Liver (tissue), 9 donors: ENCODE measurements around the gene GALR2. TPM values are rescaled to one million over a fixed set of nuclear protein-coding genes. Genes with fewer than 3 reads are reported as not detected.

Source experiments
- DNase-seq: peaks from one replicate; pipeline ENCODE4 v3.0.0-alpha.2; 2017; ENCODE audit warnings: low spot score
- H3K27ac ChIP-seq, 2 donors: one replicate each; pipeline ENCODE4 v1.7.0; 2013; ENCODE audit warnings: inconsistent platforms in 2 of 2, low read length in 2 of 2, control low read depth in 1 of 2, low read depth in 1 of 2, mild to moderate bottlenecking in 1 of 2
- H3K27me3 ChIP-seq, 4 donors: one replicate each; pipeline versions ENCODE4 v1.6.1 to v1.7.0; 2013; ENCODE audit warnings: low read length in 3 of 4, inconsistent platforms in 1 of 4, mild to moderate bottlenecking in 1 of 4, moderate library complexity in 1 of 4; ENCODE audit not compliant: control insufficient read depth in 4 of 4, insufficient read depth in 4 of 4
- H3K36me3 ChIP-seq, 4 donors: one replicate each; pipeline versions ENCODE4 v1.6.1 to v1.7.0; 2013; ENCODE audit warnings: low read length in 3 of 4, mild to moderate bottlenecking in 3 of 4, low read depth in 1 of 4, moderate library complexity in 1 of 4; ENCODE audit not compliant: control insufficient read depth in 4 of 4, insufficient read depth in 3 of 4
- H3K4me1 ChIP-seq, 4 donors: one replicate each; pipeline versions ENCODE4 v1.6.1 to v1.7.0; 2013; ENCODE audit warnings: low read length in 3 of 4, mild to moderate bottlenecking in 3 of 4, moderate library complexity in 1 of 4; ENCODE audit not compliant: control insufficient read depth in 4 of 4, insufficient read depth in 4 of 4
- H3K4me3 ChIP-seq, 3 donors: one replicate each; pipeline versions ENCODE4 v1.6.1 to v1.7.0; 2013; ENCODE audit warnings: low read length in 3 of 3, control low read depth in 1 of 3, low read depth in 1 of 3, mild to moderate bottlenecking in 1 of 3
- H3K9ac ChIP-seq, 2 donors: one replicate each; pipeline ENCODE4 v1.7.0; 2013; ENCODE audit warnings: low read length in 2 of 2, mild to moderate bottlenecking in 2 of 2, moderate library complexity in 2 of 2, control low read depth in 1 of 2, low read depth in 1 of 2
- H3K9me3 ChIP-seq, 4 donors: one replicate each; pipeline versions ENCODE4 v1.6.1 to v1.7.0; 2013; ENCODE audit warnings: low read length in 3 of 4; ENCODE audit not compliant: control insufficient read depth in 4 of 4
- EGR1 ChIP-seq, 2 donors: IDR thresholded peaks; 2 replicates each; pipeline ENCODE4 v1.6.1; 2016 to 2018; ENCODE audit warnings: antibody characterized with exemption in 2 of 2, low read depth in 2 of 2
- FOXA1 ChIP-seq: IDR thresholded peaks from 2 replicates; pipeline ENCODE4 v1.6.1; 2016; ENCODE audit warnings: antibody characterized with exemption
- GABPA ChIP-seq, 2 donors: IDR thresholded peaks in 1 of 2; conservative IDR thresholded peaks in 1 of 2; 2 replicates each; pipeline ENCODE4 v1.6.1; 2016; ENCODE audit warnings: antibody characterized with exemption in 2 of 2, mild to moderate bottlenecking in 1 of 2, moderate library complexity in 1 of 2
- HNF4G ChIP-seq: IDR thresholded peaks from 2 replicates; pipeline ENCODE4 v1.6.1; 2016; ENCODE audit warnings: antibody characterized with exemption
- JUND ChIP-seq, 2 donors: IDR thresholded peaks; 2 replicates each; pipeline ENCODE4 v1.6.1; 2016; ENCODE audit warnings: antibody characterized with exemption in 2 of 2
- NR2F2 ChIP-seq: IDR thresholded peaks from 2 replicates; pipeline ENCODE4 v1.6.1; 2016; ENCODE audit warnings: antibody characterized with exemption
- RAD21 ChIP-seq, 2 donors: IDR thresholded peaks; 2 replicates each; pipeline ENCODE4 v1.6.1; 2016; ENCODE audit warnings: antibody characterized with exemption in 2 of 2, mild to moderate bottlenecking in 2 of 2
- RXRA ChIP-seq, 2 donors: IDR thresholded peaks; 2 replicates each; pipeline ENCODE4 v1.6.1; 2017 to 2018; ENCODE audit warnings: antibody characterized with exemption in 2 of 2, mild to moderate bottlenecking in 1 of 2
- TAF1 ChIP-seq: conservative IDR thresholded peaks from 2 replicates; pipeline ENCODE4 v1.6.1; 2016; ENCODE audit warnings: antibody characterized with exemption, mild to moderate bottlenecking
- YY1 ChIP-seq: IDR thresholded peaks from 2 replicates; pipeline ENCODE4 v1.6.1; 2016; ENCODE audit warnings: antibody characterized with exemption, mild to moderate bottlenecking
- WGBS: extraction: QIAGEN DNeasy Blood & Tissue Kit; methylation state at CpG from one replicate; pipeline ENCODE4 v1.1.7; 2013; 5-methylcytosine and 5-hydroxymethylcytosine counted together
- polyA plus RNA-seq, 2 donors: library from polyadenylated mRNA; stranded (reverse) in 1 of 2; unstranded in 1 of 2; fragments of 200-250 nt in 1 of 2; fragments of >200 nt in 1 of 2; fragmentation: Nextera tagmentation in 1 of 2; extraction: Ambion mirVana in 1 of 2; gene quantifications; one replicate each; pipeline versions ENCODE4 v1.2.1 to v1.2.3, GENCODE V29; 2013 to 2015
- total RNA-seq, 2 donors: library from RNA; depleted of rRNA; stranded (reverse); fragments of >200 nt; gene quantifications; one replicate each; pipeline ENCODE4 v1.2.3, GENCODE V29; 2014
- TF ChIP-seq, protein P1 (sequence below): IDR thresholded peaks from 2 replicates; pipeline ENCODE4 v1.6.1; 2016; ENCODE audit warnings: antibody characterized with exemption
- TF ChIP-seq, protein P2 (sequence below): IDR thresholded peaks from 2 replicates; pipeline ENCODE4 v1.6.1; 2016; ENCODE audit warnings: antibody characterized with exemption
- TF ChIP-seq, protein P3 (sequence below): fragments of 150-350 bp; IDR thresholded peaks from 2 replicates; pipeline ENCODE4 v1.5.1; 2017; ENCODE audit warnings: improper control_type of control experiment, low read depth, low read length; ENCODE audit not compliant: missing input control
- TF ChIP-seq, protein P4 (sequence below): IDR thresholded peaks from 2 replicates; pipeline ENCODE4 v1.6.1; 2016; ENCODE audit warnings: antibody characterized with exemption, mild to moderate bottlenecking
- TF ChIP-seq, protein P5 (sequence below): IDR thresholded peaks from 2 replicates; pipeline ENCODE4 v1.6.1; 2016; ENCODE audit warnings: antibody characterized with exemption
- donor health status: healthy.
- donor health status: healthy.
- donor health status: healthy.
- donor health status: healthy.
- donor health status: healthy.

The GALR2 gene
- total and polyA plus RNA-seq, 4 donors: 0.08 to 0.22 (median 0.14) TPM; not detected in 1

DNA sequence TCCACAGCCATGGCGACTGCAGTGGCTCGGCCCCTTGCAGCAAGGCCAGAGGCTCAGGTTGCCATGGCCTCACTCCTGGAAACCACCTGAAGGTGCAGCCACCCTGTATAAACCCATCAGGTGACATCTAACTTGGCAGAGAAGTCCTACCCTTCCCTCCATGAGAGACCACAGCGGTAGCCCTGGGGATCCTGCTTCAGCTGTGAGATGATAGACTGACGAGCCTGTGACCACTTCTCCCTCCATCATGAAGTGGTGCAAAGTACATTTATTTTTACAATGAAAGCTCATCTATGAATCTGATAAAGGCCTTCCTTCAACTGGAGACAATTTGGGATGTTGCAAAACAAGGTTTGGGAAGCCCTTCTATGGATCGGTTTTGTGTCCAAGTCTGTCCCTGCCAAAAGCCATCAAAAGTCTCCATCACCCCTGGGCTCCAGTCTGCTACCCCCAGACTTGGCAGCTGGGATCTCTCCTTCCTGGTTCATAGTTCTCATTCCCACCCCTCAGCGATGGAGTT is 6.2 kb downstream of the GALR2 start:
- peaks cover 0 to 13% (median 6%) of the 10 kb centered on the region in 4 donors for H3K4me1 ChIP-seq
- peaks cover 0 to 12% (median 5%) of the 10 kb centered on the region in 4 donors for H3K27me3 ChIP-seq
- TF ChIP-seq, protein P1, sequence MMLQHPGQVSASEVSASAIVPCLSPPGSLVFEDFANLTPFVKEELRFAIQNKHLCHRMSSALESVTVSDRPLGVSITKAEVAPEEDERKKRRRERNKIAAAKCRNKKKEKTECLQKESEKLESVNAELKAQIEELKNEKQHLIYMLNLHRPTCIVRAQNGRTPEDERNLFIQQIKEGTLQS: no peak
- TF ChIP-seq, protein P2, sequence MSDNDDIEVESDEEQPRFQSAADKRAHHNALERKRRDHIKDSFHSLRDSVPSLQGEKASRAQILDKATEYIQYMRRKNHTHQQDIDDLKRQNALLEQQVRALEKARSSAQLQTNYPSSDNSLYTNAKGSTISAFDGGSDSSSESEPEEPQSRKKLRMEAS: no peak
- TF ChIP-seq YY1: no peak
- no peak for TF ChIP-seq HNF4G
- WGBS: 47% methylated on average over 6 of the region's 6 CpGs
- H3K36me3 ChIP-seq: peaks cover 7 to 29% (median 22%) of the 10 kb centered on the region in 4 donors
- no peaks in the 10 kb centered on the region for H3K9me3 ChIP-seq
- H3K27ac ChIP-seq: no peak overlapping the region
- H3K9ac ChIP-seq: no peak overlapping the region
- H3K4me3 ChIP-seq: no peak overlapping the region
- DNase-seq: no peak

DNA sequence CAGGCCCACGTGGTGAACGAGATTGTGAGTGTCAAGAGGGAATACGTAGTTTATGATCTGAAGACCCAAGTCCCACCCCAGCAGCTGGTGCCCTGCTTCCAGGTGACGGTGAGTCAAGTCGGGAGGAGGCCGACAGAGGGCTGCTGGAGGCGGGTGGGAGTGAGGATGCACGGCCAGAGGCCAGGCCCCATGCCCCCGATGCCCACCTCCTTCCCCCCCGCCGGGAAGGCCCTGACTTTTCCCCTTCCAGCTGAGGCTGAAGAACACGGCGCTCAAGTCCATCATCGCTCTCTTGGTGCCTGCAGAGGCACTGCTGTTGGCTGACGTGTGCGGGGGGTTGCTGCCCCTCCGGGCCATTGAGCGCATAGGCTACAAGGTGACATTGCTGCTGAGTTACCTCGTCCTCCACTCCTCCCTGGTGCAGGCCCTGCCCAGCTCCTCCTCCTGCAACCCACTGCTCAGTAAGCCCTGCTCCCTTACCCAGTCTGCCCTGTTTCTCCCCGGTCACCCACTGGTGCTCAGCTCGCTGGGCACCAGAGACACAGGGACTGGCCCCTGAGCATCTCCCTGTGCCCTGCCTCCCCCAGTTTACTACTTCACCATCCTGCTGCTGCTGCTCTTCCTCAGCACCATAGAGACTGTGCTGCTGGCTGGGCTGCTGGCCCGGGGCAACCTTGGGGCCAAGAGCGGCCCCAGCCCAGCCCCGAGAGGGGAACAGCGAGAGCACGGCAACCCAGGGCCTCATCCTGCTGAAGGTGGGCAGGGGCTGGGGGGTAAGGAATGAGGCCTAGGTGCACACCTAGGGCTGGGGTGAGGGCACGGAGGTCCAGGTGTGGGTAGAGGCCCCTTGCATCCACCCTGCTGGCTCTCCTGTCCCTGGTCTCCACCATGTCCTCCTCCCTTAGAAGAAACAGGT is 7.0 kb downstream of the GALR2 start:
- DNase-seq: no peak
- Histone ChIP-seq H3K36me3 (peaks cover 7 to 31% (median 23%) of the 10 kb centered on the region in 4 donors), H3K27ac (no peak overlapping the region), H3K9me3 (no peaks in the 10 kb centered on the region), H3K4me3 (no peak overlapping the region), H3K4me1 (peaks cover 0 to 7% (median 5%) of the 10 kb centered on the region in 4 donors), H3K27me3 (peaks cover 0 to 6% (median 3%) of the 10 kb centered on the region in 4 donors), H3K9ac (no peak overlapping the region)
- 80% methylated on average over 27 of the region's 27 CpGs for WGBS
- no peak for TF ChIP-seq EGR1 (IDR thresholded peaks at IDR 0.05; ENCODE audit: low read depth in 2 of 2)
- TF ChIP-seq HNF4G: no peak
- TF ChIP-seq, protein P3, sequence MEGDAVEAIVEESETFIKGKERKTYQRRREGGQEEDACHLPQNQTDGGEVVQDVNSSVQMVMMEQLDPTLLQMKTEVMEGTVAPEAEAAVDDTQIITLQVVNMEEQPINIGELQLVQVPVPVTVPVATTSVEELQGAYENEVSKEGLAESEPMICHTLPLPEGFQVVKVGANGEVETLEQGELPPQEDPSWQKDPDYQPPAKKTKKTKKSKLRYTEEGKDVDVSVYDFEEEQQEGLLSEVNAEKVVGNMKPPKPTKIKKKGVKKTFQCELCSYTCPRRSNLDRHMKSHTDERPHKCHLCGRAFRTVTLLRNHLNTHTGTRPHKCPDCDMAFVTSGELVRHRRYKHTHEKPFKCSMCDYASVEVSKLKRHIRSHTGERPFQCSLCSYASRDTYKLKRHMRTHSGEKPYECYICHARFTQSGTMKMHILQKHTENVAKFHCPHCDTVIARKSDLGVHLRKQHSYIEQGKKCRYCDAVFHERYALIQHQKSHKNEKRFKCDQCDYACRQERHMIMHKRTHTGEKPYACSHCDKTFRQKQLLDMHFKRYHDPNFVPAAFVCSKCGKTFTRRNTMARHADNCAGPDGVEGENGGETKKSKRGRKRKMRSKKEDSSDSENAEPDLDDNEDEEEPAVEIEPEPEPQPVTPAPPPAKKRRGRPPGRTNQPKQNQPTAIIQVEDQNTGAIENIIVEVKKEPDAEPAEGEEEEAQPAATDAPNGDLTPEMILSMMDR: no peak

DNA sequence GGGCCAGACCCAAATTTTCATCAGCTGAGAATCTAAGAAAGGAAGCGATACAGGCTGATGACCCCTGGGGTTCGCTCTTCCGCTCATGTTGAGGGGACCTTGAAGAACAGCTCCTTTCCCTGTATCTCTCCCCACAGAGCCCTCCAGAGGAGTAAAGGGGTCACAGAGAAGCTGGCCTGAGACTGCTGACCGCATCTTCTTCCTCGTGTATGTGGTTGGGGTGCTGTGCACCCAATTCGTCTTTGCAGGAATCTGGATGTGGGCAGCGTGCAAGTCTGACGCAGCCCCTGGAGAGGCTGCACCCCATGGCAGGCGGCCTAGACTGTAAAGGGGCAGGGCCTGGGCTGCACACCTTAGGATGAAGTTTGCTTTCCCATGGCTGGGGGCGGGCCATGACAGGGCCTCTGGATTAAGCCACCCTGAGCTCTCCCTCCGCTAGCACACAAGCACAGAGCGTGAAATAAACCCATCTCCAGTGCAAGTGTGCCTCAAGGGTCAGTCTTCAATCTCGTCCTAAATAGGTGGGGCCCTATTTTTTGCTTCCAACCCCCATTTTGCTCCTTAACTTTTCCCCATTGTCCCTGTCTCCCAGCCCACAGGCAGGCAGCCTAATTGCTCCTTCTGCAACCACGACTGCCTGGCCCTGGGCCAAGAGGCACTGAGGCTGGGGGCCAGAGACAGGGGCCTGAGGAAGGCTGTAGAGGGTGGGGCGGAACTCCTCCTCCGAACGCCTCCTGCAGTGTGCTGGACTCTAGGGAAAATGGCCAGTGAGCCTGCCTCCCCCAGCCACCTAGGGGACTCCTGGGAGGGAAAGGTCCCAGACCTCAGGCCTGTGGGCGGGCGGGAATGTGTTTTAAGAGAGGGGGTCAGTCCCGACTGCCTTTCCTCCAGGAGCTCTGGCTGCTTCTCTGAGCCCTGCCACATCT is 8.0 kb downstream of the GALR2 start:
- peaks cover 0 to 3% (median 0%) of the 10 kb centered on the region in 4 donors for H3K27me3 ChIP-seq
- H3K36me3 ChIP-seq: peaks cover 10 to 40% (median 26%) of the 10 kb centered on the region in 4 donors
- no peak for DNase-seq
- TF ChIP-seq FOXA1: no peak
- TF ChIP-seq RXRA (IDR thresholded peaks at IDR 0.05): no peak
- TF ChIP-seq, protein P4, sequence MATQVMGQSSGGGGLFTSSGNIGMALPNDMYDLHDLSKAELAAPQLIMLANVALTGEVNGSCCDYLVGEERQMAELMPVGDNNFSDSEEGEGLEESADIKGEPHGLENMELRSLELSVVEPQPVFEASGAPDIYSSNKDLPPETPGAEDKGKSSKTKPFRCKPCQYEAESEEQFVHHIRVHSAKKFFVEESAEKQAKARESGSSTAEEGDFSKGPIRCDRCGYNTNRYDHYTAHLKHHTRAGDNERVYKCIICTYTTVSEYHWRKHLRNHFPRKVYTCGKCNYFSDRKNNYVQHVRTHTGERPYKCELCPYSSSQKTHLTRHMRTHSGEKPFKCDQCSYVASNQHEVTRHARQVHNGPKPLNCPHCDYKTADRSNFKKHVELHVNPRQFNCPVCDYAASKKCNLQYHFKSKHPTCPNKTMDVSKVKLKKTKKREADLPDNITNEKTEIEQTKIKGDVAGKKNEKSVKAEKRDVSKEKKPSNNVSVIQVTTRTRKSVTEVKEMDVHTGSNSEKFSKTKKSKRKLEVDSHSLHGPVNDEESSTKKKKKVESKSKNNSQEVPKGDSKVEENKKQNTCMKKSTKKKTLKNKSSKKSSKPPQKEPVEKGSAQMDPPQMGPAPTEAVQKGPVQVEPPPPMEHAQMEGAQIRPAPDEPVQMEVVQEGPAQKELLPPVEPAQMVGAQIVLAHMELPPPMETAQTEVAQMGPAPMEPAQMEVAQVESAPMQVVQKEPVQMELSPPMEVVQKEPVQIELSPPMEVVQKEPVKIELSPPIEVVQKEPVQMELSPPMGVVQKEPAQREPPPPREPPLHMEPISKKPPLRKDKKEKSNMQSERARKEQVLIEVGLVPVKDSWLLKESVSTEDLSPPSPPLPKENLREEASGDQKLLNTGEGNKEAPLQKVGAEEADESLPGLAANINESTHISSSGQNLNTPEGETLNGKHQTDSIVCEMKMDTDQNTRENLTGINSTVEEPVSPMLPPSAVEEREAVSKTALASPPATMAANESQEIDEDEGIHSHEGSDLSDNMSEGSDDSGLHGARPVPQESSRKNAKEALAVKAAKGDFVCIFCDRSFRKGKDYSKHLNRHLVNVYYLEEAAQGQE: no peak
- TF ChIP-seq RAD21 (IDR thresholded peaks at IDR 0.05): no peak
- no peak for TF ChIP-seq GABPA (IDR thresholded peaks at IDR 0.05 in 1 of 2, conservative IDR thresholded peaks at IDR 0.05 in 1 of 2)
- no peak for TF ChIP-seq NR2F2
- no peak for TF ChIP-seq EGR1 (IDR thresholded peaks at IDR 0.05; ENCODE audit: low read depth in 2 of 2)
- TF ChIP-seq, protein P5, sequence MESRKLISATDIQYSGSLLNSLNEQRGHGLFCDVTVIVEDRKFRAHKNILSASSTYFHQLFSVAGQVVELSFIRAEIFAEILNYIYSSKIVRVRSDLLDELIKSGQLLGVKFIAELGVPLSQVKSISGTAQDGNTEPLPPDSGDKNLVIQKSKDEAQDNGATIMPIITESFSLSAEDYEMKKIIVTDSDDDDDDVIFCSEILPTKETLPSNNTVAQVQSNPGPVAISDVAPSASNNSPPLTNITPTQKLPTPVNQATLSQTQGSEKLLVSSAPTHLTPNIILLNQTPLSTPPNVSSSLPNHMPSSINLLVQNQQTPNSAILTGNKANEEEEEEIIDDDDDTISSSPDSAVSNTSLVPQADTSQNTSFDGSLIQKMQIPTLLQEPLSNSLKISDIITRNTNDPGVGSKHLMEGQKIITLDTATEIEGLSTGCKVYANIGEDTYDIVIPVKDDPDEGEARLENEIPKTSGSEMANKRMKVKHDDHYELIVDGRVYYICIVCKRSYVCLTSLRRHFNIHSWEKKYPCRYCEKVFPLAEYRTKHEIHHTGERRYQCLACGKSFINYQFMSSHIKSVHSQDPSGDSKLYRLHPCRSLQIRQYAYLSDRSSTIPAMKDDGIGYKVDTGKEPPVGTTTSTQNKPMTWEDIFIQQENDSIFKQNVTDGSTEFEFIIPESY: no peak
- no peak for TF ChIP-seq JUND (IDR thresholded peaks at IDR 0.05)
- TF ChIP-seq TAF1: no peak

More for the DNA sequence above, 8.0 kb downstream of the GALR2 start:
- H3K9me3 ChIP-seq: no peaks in the 10 kb centered on the region
- H3K9ac ChIP-seq: no peak overlapping the region
- H3K4me1 ChIP-seq: no peaks in the 10 kb centered on the region
- no peak overlapping the region for H3K4me3 ChIP-seq
- no peak overlapping the region for H3K27ac ChIP-seq
- WGBS: 92% methylated on average over 20 of the region's 20 CpGs
